Left cardiac atrium (tissue), 4 donors: ENCODE measurements around the gene LRFN5. TPM values are rescaled to one million over a fixed set of nuclear protein-coding genes. Genes with fewer than 3 reads are reported as not detected.
"Not testable (repeated sequence)": the region's sequence is repeated elsewhere in the genome, so short reads cannot be mapped to it uniquely, and the experiment has no call there.

Experiments used
- ATAC-seq, 2 donors: fragments of 200-7000 bp; cut with Tn5 transposase; one replicate each; pipeline ENCODE4 v1.9.1; 2020; ENCODE audit warnings: mild to moderate bottlenecking in 2 of 2, moderate library complexity in 2 of 2
- DNase-seq: peaks from one replicate; pipeline ENCODE4 v3.0.0-alpha.2; 2020
- intact Hi-C, 2 donors: fragments of 100-400 bp; cut with DNase I; formaldehyde crosslinking; loops; one replicate each; pipeline versions ENCODE4 v1.14.1 to v1.15.1; 2022 to 2023
- total RNA-seq, 2 donors: library from RNA; stranded (reverse); fragmentation: NEBNext Ultra II Directional; extraction: Animal tissue kit (Norgen Biotek cat#: 25700); gene quantifications; one replicate each; pipeline ENCODE4 v1.2.1, GENCODE V29; 2021
- donor health status: DM: no; HTN: yes; CAD: no.
- donor health status: DM: no; HTN: yes; CAD: no; lungs with severe emphysema.
- donor health status: DM: yes; HTN: yes; CAD: no.
- donor health status: Dilated cardiomyopathy.

LRFN5 gene
- total RNA-seq, 2 donors from 2014 or later, result 0.79 to 1.2 TPM

DNA sequence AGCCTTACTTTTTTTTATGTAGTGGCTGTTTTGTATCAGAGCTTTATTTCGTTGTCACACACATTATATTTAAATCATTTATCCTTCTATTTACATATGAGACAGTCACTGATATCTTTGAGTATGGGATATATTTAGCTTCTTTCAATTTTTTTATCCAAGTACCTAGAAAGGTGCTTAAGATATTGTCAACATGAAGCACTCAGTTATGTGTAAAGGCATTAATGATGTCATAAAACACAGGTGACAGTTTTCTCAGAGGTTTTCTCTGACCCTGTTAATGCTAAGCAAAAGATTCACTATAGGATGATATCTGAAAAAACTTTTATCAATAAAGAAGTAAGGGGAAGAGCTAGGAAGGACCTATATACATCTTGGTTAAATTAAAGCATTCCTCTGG, 23.2 kb downstream of the LRFN5 start:
- intact Hi-C loops, result no loop called here
- ATAC-seq, result no peak
- no peak for DNase-seq

- intact Hi-C loops, result no loop called here
- no peak for ATAC-seq
- DNase-seq, result no peak
Measured at GRCh38 chr14:41634286-41634685, 27.6 kb downstream of the LRFN5 start.

DNA sequence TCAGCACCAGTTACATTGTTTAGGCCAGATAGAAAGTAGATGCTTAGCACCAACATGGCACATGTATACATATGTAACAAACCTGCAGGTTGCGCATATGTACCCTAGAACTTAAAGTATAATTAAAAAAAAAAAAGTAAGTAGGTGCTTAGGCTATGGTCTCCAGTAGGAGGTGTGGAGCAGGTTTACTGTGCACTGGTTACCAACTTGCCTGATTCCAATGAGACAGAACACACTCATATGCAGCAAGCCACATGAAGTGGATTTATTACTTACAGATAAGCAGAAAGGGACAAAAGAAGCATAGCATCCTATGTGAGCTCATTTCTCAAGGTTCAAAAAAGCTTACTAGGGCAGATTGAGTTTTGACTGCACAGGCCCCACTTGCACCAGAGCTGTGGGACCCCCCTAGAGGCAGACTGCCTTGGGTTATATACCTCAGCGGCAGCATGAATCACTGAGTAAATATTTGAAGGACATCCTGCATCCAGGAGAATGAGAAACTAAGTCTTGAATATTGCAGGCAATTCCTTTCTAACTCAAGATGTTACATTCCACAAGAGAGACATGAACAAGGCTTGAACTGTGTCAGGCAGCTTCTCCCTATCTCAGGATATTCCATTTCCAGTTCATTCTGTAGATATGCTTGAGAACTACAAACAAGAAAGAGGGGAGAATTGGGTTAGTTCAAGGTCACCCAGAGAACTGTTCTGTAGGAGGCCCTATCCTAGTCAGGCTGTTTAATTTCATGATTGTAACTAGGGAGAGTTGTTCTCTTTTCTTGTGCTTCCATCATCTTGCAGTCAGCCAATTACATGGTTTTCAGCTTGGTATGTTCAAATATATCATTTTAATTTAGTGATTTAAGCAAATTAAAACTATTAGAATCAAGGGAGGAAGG, 30.1 kb downstream of the LRFN5 start:
- DNase-seq (no peak), ATAC-seq (no peak)
- intact Hi-C loops, result no loop called here

DNA sequence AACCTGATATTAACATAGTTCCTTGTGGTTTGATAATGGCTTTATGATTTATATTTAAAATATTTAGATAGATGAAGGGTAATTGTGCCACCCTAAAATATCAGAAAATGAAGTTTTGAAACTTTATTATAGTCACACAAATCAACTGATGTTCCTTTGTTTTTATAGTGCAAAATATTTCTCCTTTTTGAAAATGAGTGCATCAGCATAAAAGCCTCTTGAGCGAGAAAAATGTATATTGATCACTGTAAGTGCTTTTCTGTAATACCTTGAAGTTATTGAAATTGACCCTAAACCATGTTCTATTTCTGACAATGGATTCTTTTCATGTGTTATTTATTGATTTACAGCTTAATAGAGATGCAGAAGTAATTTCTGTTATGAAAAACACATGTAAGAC, 35.0 kb downstream of the LRFN5 start:
- no peak for DNase-seq
- intact Hi-C loops, result no loop called here
- no peak for ATAC-seq

DNA sequence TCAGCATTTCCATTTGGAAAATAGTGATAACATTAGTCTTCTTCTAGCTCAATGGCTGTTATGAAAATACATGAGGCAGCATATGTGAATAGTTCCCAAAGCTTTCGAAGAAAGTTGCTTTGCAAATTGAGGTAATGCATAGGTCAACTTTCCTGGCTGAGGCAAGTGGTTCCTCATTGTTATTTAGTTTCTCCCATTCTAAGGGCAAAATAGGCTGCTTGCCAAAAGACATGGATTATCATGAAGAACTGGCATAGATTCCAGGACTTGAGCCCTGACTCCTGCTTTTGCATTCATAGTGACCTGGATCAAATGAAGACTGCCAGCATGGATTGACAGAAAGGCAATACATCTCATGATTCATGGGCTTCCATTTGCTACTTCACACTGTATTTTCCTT, 35.7 kb downstream of the LRFN5 start:
- ATAC-seq (no peak), DNase-seq (no peak)
- intact Hi-C loops, result no loop called here

DNA sequence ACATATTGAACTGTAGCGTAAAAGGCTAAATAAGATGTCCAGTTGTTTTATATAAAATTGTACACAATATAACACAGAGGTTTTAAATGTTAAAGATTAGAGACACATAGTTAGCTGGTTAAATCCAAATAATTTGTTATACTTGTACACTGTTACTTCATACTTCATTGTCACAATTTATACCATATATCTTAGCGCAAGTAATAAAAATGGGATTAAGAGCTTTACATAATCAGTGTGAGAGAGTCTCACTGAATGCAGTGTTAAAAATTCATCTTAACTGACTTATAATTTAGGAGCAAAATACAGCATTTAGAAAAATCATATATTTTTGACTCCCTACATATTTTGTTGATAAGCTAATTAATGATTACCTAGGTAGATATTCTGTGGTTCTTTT, 36.1 kb downstream of the LRFN5 start:
- intact Hi-C loops, result no loop called here
- no peak for ATAC-seq
- no peak for DNase-seq

GRCh38 chr14:41644606-41645005, 37.9 kb downstream of the LRFN5 start:
- intact Hi-C loops, result no loop called here
- no peak for ATAC-seq
- no peak for DNase-seq

- intact Hi-C loops, result no loop called here
- ATAC-seq (no peak), DNase-seq (no peak)
Measured at GRCh38 chr14:41650802-41651201, 44.1 kb downstream of the LRFN5 start.

DNA sequence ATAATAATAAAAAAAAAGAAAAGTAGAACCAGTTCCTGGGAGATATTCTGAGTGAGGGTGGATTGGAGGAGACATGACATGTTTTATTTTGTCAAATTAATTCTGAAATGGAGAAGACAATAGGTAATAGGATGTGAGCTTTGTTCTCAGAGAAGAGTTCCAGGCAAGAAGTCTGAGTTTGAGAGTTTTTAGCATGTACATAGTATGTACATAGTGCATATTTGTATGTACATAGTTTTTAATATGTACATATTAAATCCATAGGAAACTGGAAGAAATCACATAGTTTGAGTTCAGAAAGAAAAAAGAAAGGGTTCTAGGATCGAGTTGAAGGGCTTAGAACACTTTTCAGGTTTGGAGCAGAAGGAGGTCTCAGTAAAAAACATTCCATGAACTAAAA, 47.5 kb downstream of the LRFN5 start:
- ATAC-seq (no peak), DNase-seq (no peak)
- intact Hi-C loops, result no loop called here

- ATAC-seq (no peak), DNase-seq (no peak)
- intact Hi-C loops, result no loop called here
Measured at GRCh38 chr14:41662780-41663472, 56.2 kb downstream of the LRFN5 start.

DNA sequence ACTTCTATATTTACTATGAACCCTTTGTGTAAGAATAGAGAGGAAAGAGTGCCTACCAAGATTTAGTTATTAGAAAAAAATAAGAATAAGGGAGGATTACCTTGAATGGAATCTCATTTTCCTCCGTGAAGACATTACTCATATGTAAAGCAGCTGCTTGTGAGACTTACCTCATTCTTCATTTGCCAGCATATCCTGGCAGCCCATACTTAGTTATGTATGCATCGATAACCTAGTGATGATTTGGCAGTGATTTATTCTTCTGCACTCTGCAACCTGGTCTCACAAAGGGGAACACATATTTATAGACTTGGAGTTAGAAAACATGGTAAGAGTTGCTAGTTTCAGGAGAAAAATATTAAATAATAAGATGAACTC, 56.8 kb downstream of the LRFN5 start:
- intact Hi-C loops, result no loop called here
- ATAC-seq (no peak), DNase-seq (no peak)

- intact Hi-C loops, result no loop called here
- DNase-seq (no peak), ATAC-seq (no peak)
Measured at GRCh38 chr14:41666301-41666700, 59.6 kb downstream of the LRFN5 start.

DNA sequence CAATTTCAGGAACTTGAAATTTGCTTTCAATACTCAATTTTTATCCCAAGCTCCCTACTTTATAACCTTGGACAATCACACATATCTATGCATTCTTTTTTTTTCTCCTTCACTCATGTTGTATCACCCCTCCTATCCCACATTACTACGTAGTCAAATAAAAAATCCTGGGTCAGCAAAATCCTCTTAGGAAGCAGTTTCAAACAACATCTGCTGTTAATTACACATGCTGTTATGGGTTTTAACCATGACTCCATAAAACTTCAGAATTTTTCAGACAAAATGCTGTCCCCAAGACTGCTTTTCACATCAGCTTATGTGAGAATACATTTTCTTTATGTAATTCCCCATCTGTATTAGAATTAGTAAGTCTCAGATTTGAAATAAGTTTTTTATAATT, 61.7 kb downstream of the LRFN5 start:
- no peak for DNase-seq
- no peak for ATAC-seq
- intact Hi-C loops, result no loop called here

GRCh38 chr14:41673601-41674000, 66.9 kb downstream of the LRFN5 start:
- intact Hi-C loops, ATAC-seq: not testable (repeated sequence)

DNA sequence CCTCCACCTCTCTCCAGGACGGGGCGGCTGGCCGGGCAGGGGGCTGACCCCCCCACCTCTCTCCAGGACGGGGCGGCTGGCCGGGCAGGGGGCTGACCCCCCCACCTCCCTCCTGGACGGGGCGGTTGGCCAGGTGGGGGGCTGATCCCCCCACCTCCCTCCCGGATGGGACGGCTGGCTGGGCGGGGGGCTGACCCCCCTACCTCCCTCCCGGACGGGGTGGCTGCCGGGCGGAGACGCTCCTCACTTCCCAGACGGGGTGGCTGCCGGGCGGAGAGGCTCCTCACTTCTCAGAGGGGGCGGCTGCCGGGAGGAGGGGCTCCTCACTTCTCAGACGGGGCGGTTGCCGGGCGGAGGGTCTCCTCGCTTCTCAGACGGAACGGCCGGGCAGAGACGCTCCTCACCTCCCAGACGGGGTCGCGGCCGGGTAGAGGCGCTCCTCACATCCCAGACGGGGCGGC, 67.9 kb downstream of the LRFN5 start:
- intact Hi-C loops, DNase-seq, ATAC-seq: not testable (repeated sequence)

More at GRCh38 chr14:41673601-41674000, 66.9 kb downstream of the LRFN5 start:
- DNase-seq, result not testable (repeated sequence)

GRCh38 chr14:41699486-41699885, 92.8 kb downstream of the LRFN5 start:
- ATAC-seq (no peak), DNase-seq (no peak)
- intact Hi-C loops, result no loop called here

DNA sequence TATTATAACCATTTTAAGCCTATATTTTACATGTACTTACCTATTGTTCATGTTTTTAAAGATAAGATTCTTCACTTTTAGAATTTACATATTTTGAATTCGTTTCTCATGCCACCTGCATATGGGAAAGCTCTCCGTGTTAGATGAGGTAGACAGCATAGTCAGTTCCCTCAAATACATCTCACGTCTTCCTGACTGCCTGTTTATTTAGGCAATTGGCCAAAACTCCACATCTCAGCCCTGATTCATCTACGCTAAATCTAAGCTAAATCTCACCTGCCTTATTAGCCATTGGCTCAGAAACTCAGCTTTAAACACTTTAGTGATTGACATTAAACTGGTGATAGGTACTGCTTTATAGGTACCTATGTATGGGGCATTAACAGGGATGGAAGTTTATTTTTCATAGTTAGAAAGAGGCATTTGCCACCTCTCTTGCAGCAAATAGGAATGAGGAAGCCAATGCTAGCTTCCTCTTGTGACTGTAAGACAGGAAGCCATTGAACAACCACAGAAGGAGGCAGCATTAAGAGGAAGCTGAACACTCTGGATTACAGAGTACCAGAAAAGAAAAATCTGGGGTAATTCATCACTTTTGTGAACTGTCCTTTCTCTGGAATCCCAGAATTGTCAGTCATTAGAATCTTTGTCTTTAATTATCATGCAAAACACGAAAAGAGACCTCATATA, 111.9 kb downstream of the LRFN5 start:
- ATAC-seq, result no peak

DNA sequence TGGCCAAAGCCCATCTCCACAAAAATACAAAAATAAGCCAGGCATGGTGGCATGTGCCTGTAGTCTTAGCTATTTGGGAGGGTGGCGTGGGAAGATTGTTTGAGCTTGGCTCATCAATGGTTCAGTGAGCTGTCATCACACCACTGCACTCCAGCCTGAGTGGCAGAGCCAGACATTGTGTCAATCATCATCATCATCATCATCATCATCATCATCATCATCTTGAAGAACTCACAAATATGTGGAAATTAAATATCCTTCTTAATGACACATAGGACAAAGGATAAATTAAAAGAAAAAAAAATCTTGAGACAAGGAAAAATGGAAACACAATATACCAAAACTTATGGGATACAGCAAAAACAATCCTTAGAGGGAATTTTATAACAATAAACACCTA, 132.5 kb downstream of the LRFN5 start:
- DNase-seq (no peak), ATAC-seq (no peak)
- intact Hi-C loops, result no loop called here

More for the DNA sequence above, 111.9 kb downstream of the LRFN5 start:
- DNase-seq, result no peak
- intact Hi-C loops, result no loop called here

DNA sequence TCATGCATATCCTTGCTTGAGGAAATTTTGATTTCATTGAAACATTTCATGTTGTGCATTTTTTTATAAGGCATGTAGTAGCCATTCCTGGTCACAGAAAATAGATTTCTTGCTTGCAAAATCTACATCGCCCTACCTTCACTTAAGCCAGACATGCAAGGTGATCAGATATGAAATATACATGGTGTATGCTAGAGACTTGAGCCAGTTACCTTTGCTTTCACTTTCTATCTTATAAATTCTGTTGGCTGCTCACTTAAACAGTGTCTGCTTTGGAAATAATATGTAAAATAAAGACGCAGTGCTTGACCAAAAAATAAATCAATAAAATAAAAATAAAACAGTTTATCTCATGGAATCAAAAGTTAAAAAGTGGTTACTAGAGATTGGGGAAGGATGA, 136.5 kb downstream of the LRFN5 start:
- no peak for ATAC-seq
- DNase-seq, result no peak
- intact Hi-C loops, result no loop called here

DNA sequence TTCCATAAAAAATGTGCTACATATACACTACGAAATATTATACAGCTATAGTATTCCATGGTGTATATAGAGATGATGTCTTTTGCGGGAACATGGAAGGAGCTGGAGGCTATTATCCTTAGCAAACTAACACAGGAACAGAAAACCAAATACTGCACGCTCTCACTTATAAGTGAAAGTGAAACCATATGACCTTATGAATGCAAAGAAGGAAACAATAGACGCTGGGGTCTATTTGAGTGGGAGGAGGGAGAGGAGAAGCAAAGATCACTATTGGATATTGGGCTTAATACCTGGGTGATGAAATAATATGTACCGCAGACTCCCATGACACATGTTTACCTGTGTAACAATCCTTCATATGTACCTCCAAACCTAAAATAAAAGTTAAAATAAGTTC, 142.8 kb downstream of the LRFN5 start:
- intact Hi-C loops, result no loop called here
- DNase-seq (no peak), ATAC-seq (no peak)
